ENCODE data around the gene UBE2J2.

Gene UBE2J2

DNA sequence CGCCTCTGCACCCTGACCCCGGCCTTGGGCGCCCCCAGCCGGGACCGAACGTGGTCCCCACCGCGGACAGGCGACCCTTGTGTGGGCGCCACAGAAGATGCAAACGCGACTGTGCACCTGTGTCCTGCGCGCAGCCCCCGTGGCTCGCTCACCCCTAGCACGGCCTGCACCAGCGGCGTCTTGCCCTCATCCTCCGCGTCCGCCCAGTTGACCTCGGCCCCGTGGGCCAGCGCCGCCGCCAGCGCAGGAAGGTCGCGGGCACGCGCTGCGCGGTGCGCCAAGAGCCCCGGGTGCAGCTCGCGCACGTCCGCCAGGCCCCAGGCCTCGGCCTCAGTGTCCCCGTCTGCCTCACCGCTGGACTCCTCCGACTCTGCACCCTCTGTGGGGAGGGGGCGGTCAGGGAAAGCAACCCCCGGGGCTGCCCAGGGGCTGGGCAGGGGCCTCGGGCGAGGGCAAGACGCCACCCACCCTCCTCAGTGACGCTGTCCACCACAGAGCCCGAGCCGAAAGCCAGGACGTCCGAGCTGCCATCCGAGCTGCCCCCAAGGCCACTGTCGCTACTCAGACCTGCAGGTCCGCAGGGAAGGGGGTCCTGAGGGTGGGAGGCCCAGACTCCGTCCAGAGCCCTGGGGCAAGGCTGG, 20.7 kb upstream of the UBE2J2 start:
- no CpG with 5 or more reads among the region's 58 CpGs for WGBS (ENCODE audit: insufficient coverage, insufficient read length)
- no peak for DNase-seq (ENCODE audit: low read depth, low spot score)
- H3K27ac ChIP-seq (ENCODE audit: low read length), result no peak overlapping the region
- H3K9me3 ChIP-seq (ENCODE audit: control insufficient read depth, insufficient read depth, low read length), result no peaks in the 10 kb centered on the region
- H3K36me3 ChIP-seq (ENCODE audit: control insufficient read depth, insufficient read depth, low read length), result no peaks in the 10 kb centered on the region; the same call in 1 of the 2 replicates
- peak overlapping the region; percentile 1 for H3K4me3 ChIP-seq (ENCODE audit: low read length)
- no peaks in the 10 kb centered on the region for H3K27me3 ChIP-seq (ENCODE audit: control insufficient read depth, insufficient read depth, low read length)
- H3K4me1 ChIP-seq (ENCODE audit: control insufficient read depth, insufficient read depth, low read length), result peaks cover 2% of the 10 kb centered on the region; the same call in 1 of the 2 replicates

DNA sequence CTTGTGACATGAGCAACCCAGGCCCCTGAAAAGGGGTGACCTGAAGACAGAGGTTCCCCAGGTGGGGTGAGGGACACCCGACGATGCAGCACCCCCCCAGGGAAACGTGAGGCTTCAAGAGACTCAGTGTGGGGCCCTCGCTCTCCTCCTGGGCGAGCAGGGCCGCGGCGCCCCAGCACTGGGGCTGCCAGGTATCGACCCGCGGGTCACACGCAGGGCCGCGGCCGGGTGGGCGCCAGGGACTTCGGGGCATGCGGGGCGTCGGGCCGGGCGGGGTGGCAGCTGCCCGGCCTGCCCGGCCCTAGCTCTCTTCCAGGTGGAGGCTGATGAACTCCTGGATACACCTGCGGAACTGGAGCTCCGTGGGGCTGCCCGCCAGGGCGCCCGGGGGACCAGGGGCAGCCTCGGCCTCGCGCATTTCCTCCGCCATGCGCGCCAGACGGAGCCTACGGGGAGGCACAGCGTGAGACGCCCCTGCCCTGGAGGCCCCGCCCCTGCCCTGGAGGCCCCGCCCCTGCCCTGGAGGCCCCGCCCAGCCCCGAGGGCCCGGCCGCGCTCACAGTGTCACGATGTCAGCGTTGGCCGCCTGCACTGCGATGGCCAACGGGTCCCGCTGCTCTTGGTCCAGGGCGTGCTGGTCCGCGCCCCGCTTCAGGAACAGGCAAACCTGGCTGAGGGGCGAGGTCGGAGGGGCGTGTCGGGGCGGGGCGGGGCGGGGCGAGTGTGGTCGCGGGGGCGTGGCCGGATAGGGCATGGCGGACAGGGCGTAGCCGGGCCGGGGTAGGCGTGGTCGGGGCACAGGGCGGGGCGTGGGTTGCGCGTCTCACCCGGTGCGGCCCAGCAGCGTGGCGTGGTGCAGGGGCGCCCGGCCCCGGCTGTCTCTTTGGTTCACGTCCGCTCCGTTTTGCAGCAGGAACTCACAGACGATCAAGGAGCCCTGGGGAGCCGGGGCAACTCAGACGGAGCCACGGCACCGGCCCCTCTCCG, 19.9 kb upstream of the UBE2J2 start:
- no peak for DNase-seq (ENCODE audit: low read depth, low spot score)
- no peaks in the 10 kb centered on the region; the same call in 1 of the 2 replicates for H3K36me3 ChIP-seq (ENCODE audit: control insufficient read depth, insufficient read depth, low read length)
- peak overlapping the region; percentile 37; the same call in 1 of the 2 replicates for H3K4me3 ChIP-seq (ENCODE audit: low read length)
- WGBS (ENCODE audit: insufficient coverage, insufficient read length), result no CpG with 5 or more reads among the region's 94 CpGs
- H3K4me1 ChIP-seq (ENCODE audit: control insufficient read depth, insufficient read depth, low read length), result peaks cover 2% of the 10 kb centered on the region; the same call in 1 of the 2 replicates
- no peaks in the 10 kb centered on the region for H3K27me3 ChIP-seq (ENCODE audit: control insufficient read depth, insufficient read depth, low read length)
- H3K9me3 ChIP-seq (ENCODE audit: control insufficient read depth, insufficient read depth, low read length), result no peaks in the 10 kb centered on the region
- no peak overlapping the region for H3K27ac ChIP-seq (ENCODE audit: low read length)

DNA sequence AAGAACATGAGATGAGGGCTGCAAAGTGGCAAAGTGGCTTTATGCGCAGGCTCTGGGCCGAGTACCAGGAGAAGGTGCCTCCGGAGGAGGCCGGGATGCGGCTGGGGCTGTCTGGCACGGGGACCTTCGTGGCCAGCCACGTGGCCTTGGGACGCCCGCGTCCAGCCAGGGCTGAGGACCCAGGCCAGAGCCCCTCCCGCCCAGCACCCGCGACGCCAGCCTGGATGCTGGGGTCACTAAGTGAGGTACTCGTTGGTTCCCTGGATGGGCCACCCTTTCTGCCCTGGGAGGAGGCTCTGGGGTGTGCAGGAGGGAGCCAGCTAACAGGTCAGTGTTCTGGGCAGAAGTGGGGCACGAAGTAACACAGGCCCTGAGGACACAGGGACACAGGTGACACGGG, 19.2 kb upstream of the UBE2J2 start:
- no peak overlapping the region for H3K4me3 ChIP-seq (ENCODE audit: low read length)
- WGBS (ENCODE audit: insufficient coverage, insufficient read length), result no CpG with 5 or more reads among the region's 18 CpGs
- no peaks in the 10 kb centered on the region for H3K27me3 ChIP-seq (ENCODE audit: control insufficient read depth, insufficient read depth, low read length)
- no peaks in the 10 kb centered on the region for H3K9me3 ChIP-seq (ENCODE audit: control insufficient read depth, insufficient read depth, low read length)
- H3K27ac ChIP-seq (ENCODE audit: low read length), result no peak overlapping the region
- H3K36me3 ChIP-seq (ENCODE audit: control insufficient read depth, insufficient read depth, low read length), result no peaks in the 10 kb centered on the region; the same call in 1 of the 2 replicates
- DNase-seq (ENCODE audit: low read depth, low spot score), result no peak
- 0 out of 2 replicates have a peak, but pooled peaks cover 2% of the 10 kb centered on the region for H3K4me1 ChIP-seq (ENCODE audit: control insufficient read depth, insufficient read depth, low read length)

DNA sequence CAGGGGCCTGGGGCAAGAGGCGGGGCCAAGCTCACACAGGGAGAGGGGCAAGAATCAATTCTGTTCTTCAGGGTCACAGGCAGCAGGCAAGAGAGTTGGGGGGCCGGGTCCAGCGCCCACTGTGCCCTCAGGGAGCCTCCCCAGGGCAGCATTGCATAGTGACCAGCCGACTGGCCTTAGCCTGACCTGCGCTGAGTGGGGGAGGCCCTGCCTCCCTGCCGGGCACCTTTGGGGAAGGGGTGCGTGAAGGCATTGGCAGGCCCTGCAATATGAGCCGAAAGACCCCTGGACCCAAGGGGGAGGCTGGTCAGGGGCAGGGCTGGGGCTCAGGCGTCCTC, 18.8 kb upstream of the UBE2J2 start:
- DNase-seq (ENCODE audit: low read depth, low spot score), result no peak
- no peaks in the 10 kb centered on the region for H3K9me3 ChIP-seq (ENCODE audit: control insufficient read depth, insufficient read depth, low read length)
- WGBS (ENCODE audit: insufficient coverage, insufficient read length), result no CpG with 5 or more reads among the region's 9 CpGs
- H3K4me3 ChIP-seq (ENCODE audit: low read length), result no peak overlapping the region
- no peaks in the 10 kb centered on the region for H3K27me3 ChIP-seq (ENCODE audit: control insufficient read depth, insufficient read depth, low read length)
- no peak overlapping the region for H3K27ac ChIP-seq (ENCODE audit: low read length)
- no peaks in the 10 kb centered on the region; the same call in 1 of the 2 replicates for H3K36me3 ChIP-seq (ENCODE audit: control insufficient read depth, insufficient read depth, low read length)
- H3K4me1 ChIP-seq (ENCODE audit: control insufficient read depth, insufficient read depth, low read length), result 0 out of 2 replicates have a peak, but pooled peaks cover 2% of the 10 kb centered on the region

DNA sequence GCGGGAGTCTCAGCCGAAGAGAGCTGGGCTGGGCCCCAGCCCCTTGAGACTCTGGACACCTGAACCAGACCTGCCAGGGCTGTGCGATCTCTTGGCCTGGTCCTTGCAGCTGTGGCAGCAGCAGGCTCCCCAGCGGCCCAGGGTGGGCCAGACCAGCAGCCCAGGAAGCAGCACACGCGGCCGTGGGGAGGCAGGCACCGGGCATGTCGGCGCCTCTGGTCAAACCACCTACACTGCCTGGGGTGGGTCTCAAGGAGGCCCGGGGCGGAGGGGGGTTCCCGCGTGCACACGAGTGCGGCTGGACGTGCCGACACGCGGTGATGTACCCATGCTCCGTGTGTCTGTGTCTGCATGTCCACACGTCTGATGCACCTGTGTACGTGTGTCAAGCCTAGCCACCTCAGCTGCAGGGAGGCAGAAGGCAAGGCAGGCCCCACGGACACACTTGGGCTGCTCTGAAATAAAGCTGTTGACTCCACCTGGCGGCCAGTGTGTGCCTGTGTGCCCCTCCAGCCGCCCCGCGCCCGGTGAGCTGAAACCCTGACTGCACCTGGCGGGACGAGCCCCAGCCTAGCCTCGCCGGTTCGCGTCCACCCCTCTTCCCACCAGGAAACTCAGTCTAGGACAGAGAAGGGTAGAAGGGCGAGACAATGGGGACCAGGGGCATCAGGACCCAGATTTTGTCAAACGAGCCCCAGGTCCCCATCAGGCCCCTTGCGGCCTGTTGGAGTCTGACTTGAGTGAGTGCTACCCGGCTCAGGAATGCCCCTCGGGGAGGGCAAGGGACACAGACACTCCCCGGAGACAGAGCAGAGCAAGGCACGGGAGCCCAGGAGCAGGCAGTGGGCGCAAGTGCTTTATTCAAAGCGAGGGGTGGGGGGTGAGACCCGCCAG, 18.1 kb upstream of the UBE2J2 start:
- Histone ChIP-seq H3K9me3 (ENCODE audit: control insufficient read depth, insufficient read depth, low read length) (no peaks in the 10 kb centered on the region), H3K36me3 (ENCODE audit: control insufficient read depth, insufficient read depth, low read length) (no peaks in the 10 kb centered on the region; the same call in 1 of the 2 replicates), H3K27me3 (ENCODE audit: control insufficient read depth, insufficient read depth, low read length) (no peaks in the 10 kb centered on the region), H3K27ac (ENCODE audit: low read length) (no peak overlapping the region), H3K4me3 (ENCODE audit: low read length) (no peak overlapping the region), H3K4me1 (ENCODE audit: control insufficient read depth, insufficient read depth, low read length) (0 out of 2 replicates have a peak, but pooled peaks cover 2% of the 10 kb centered on the region)
- DNase-seq (ENCODE audit: low read depth, low spot score), result no peak
- WGBS (ENCODE audit: insufficient coverage, insufficient read length), result no CpG with 5 or more reads among the region's 45 CpGs

DNA sequence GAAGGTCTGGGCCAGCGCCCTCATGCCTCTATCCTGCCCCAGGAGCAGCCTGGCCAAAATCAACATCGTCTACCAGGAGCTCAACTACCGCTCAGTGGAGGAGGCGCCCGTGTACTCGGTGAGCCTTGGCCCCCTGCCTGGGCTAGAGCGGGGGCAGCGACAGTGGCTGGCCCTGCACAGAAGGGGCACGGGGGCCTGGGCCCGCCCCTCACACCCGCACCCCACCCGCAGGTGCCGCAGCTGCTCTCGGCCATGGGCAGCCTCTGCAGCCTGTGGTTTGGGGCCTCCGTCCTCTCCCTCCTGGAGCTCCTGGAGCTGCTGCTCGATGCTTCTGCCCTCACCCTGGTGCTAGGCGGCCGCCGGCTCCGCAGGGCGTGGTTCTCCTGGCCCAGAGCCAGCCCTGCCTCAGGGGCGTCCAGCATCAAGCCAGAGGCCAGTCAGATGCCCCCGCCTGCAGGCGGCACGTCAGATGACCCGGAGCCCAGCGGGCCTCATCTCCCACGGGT, 17.4 kb upstream of the UBE2J2 start:
- DNase-seq (ENCODE audit: low read depth, low spot score), result no peak
- 0 out of 2 replicates have a peak, but pooled peaks cover 2% of the 10 kb centered on the region for H3K4me1 ChIP-seq (ENCODE audit: control insufficient read depth, insufficient read depth, low read length)
- no peak overlapping the region for H3K27ac ChIP-seq (ENCODE audit: low read length)
- H3K9me3 ChIP-seq (ENCODE audit: control insufficient read depth, insufficient read depth, low read length), result no peaks in the 10 kb centered on the region
- no peaks in the 10 kb centered on the region for H3K27me3 ChIP-seq (ENCODE audit: control insufficient read depth, insufficient read depth, low read length)
- H3K4me3 ChIP-seq (ENCODE audit: low read length), result no peak overlapping the region
- no CpG with 5 or more reads among the region's 28 CpGs for WGBS (ENCODE audit: insufficient coverage, insufficient read length)
- no peaks in the 10 kb centered on the region; the same call in 1 of the 2 replicates for H3K36me3 ChIP-seq (ENCODE audit: control insufficient read depth, insufficient read depth, low read length)

DNA sequence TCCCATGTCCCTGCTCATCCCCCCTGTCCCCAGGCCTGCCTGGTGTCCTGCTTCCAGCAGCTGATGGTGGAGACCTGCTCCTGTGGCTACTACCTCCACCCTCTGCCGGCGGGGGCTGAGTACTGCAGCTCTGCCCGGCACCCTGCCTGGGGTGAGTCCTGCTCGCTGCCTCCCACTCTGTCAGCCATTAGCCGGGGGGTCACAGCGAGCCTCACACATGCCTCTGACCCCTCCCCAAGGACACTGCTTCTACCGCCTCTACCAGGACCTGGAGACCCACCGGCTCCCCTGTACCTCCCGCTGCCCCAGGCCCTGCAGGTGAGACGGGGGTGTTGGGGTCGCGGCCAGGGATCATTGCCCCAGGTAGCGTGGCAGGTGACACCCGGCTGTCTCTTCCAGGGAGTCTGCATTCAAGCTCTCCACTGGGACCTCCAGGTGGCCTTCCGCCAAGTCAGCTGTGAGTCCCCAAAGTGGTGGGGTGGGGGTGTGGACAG, 16.6 kb upstream of the UBE2J2 start:
- WGBS (ENCODE audit: insufficient coverage, insufficient read length), result no CpG with 5 or more reads among the region's 15 CpGs
- DNase-seq (ENCODE audit: low read depth, low spot score), result no peak
- H3K27ac ChIP-seq (ENCODE audit: low read length), result no peak overlapping the region
- H3K27me3 ChIP-seq (ENCODE audit: control insufficient read depth, insufficient read depth, low read length), result no peaks in the 10 kb centered on the region
- 0 out of 2 replicates have a peak, but pooled peaks cover 2% of the 10 kb centered on the region for H3K4me1 ChIP-seq (ENCODE audit: control insufficient read depth, insufficient read depth, low read length)
- no peaks in the 10 kb centered on the region for H3K9me3 ChIP-seq (ENCODE audit: control insufficient read depth, insufficient read depth, low read length)
- H3K4me3 ChIP-seq (ENCODE audit: low read length), result no peak overlapping the region
- no peaks in the 10 kb centered on the region; the same call in 1 of the 2 replicates for H3K36me3 ChIP-seq (ENCODE audit: control insufficient read depth, insufficient read depth, low read length)

DNA sequence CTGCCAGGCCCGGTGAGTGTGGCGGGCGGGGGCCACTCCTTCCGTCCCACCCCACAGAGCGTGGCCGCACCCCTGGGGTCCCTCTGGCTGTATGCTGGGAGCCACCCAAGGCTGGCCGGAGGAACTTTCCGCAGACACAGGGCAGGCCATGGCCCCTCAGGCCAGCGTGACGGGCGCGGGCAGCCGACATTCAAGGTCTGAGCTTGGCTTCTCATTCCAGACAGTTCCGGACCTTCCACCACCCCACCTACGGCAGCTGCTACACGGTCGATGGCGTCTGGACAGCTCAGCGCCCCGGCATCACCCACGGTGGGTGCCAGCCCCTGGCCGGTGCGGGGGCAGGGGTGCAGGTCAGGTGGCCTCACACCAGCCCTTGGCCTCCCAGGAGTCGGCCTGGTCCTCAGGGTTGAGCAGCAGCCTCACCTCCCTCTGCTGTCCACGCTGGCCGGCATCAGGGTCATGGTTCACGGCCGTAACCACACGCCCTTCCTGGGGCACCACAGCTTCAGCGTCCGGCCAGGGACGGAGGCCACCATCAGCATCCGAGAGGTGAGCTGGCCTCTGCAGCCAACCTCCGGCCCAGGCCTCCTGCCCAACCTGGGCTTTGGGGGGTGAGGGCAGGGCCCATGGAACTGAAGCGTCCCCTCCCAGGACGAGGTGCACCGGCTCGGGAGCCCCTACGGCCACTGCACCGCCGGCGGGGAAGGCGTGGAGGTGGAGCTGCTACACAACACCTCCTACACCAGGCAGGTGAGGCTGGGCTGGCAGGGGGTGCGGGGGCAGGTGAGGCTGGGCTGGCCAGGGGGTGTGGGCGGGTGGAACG, 13.8 kb upstream of the UBE2J2 start:
- H3K4me3 ChIP-seq (ENCODE audit: low read length), result no peak overlapping the region; the same call in 1 of the 2 replicates
- H3K4me1 ChIP-seq (ENCODE audit: control insufficient read depth, insufficient read depth, low read length), result no peaks in the 10 kb centered on the region
- no peaks in the 10 kb centered on the region for H3K27me3 ChIP-seq (ENCODE audit: control insufficient read depth, insufficient read depth, low read length)
- no peak overlapping the region for H3K27ac ChIP-seq (ENCODE audit: low read length)
- DNase-seq (ENCODE audit: low read depth, low spot score), result no peak
- no CpG with 5 or more reads among the region's 46 CpGs for WGBS (ENCODE audit: insufficient coverage, insufficient read length)
- H3K9me3 ChIP-seq (ENCODE audit: control insufficient read depth, insufficient read depth, low read length), result no peaks in the 10 kb centered on the region
- no peaks in the 10 kb centered on the region; the same call in 1 of the 2 replicates for H3K36me3 ChIP-seq (ENCODE audit: control insufficient read depth, insufficient read depth, low read length)

All from iPS DF 6.9 (cell line).